Type B pancreatic cell (in vitro differentiated cells): ENCODE measurements around the gene DLST. TPM values are rescaled to one million over a fixed set of nuclear protein-coding genes. Genes with fewer than 3 reads are reported as not detected.

Experiments used
- DNase-seq: peaks from one replicate; pipeline ENCODE4 v3.0.0; 2021; ENCODE audit warnings: mixed read lengths; ENCODE audit not compliant: unreplicated experiment; ENCODE audit errors: extremely low spot score
- H3K27ac Mint-ChIP-seq: 2 replicates; pipeline ENCODE4 v1.8.0; 2021; ENCODE audit warnings: mild to moderate bottlenecking, mixed read lengths
- H3K27me3 Mint-ChIP-seq: 2 replicates; pipeline ENCODE4 v1.8.0; 2021; ENCODE audit warnings: mixed read lengths
- H3K36me3 Mint-ChIP-seq: 2 replicates; pipeline ENCODE4 v1.8.0; 2021; ENCODE audit warnings: mixed read lengths
- H3K4me1 Mint-ChIP-seq: one replicate; pipeline ENCODE4 v1.8.0; 2021; ENCODE audit warnings: mixed read lengths; ENCODE audit not compliant: unreplicated experiment
- H3K4me3 Mint-ChIP-seq: 2 replicates; pipeline ENCODE4 v1.8.0; 2021; ENCODE audit warnings: mild to moderate bottlenecking, mixed read lengths
- H3K9me3 Mint-ChIP-seq: 2 replicates; pipeline ENCODE4 v1.8.0; 2021; ENCODE audit warnings: mixed read lengths
- CTCF ChIP-seq: fragments of 200-600 bp; sonication (generic); conservative IDR thresholded peaks from 2 replicates; pipeline ENCODE4 v1.5.0; 2021; ENCODE audit warnings: antibody characterized with exemption, mild to moderate bottlenecking
- total RNA-seq: library from RNA; stranded (reverse); gene quantifications from 2 replicates; pipeline ENCODE4 v1.2.1, GENCODE V29; 2021; ENCODE audit warnings: low replicate concordance

The DLST gene
- total RNA-seq, 1 donor from 2014 or later = 97.2 TPM

GRCh38 chr14:74860899-74861733 is 20.6 kb upstream of the DLST start:
- no peaks in the 10 kb centered on the region for H3K36me3 Mint-ChIP-seq
- peak; percentile 93 for TF ChIP-seq CTCF
- H3K4me3 Mint-ChIP-seq = no peak overlapping the region
- H3K9me3 Mint-ChIP-seq = no peaks in the 10 kb centered on the region
- H3K4me1 Mint-ChIP-seq = no peaks in the 10 kb centered on the region
- peaks cover 1% of the 10 kb centered on the region for H3K27me3 Mint-ChIP-seq
- no peak overlapping the region for H3K27ac Mint-ChIP-seq
- DNase-seq = peak; percentile 90

GRCh38 chr14:74861734-74862090 is 20.0 kb upstream of the DLST start:
- H3K9me3 Mint-ChIP-seq = no peaks in the 10 kb centered on the region
- TF ChIP-seq CTCF = no peak
- DNase-seq = no peak
- H3K4me3 Mint-ChIP-seq = no peak overlapping the region
- peaks cover 7% of the 10 kb centered on the region for H3K27me3 Mint-ChIP-seq
- H3K27ac Mint-ChIP-seq = no peak overlapping the region
- no peaks in the 10 kb centered on the region for H3K4me1 Mint-ChIP-seq
- no peaks in the 10 kb centered on the region for H3K36me3 Mint-ChIP-seq

DNA sequence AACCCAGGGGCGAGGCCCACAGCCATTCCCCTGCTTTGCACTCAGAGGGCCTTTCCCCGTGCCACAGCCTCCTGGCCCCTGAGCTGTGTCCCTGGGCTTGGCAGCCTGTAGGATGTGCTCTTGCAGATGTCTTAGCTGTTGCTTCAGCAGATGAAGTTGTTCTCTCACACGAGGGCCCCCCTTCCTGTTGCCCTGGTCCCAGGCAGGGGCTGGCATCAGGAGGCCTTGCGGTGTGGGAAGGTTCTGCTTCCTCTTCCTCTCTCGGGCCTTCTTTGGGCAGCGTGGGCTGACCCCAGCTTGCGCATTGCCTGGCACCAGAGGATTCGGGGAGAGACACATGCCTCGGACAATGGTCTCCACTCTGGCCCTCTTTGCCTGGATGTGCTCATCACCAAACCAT is 18.4 kb upstream of the DLST start:
- Mint-ChIP-seq H3K4me1 (no peaks in the 10 kb centered on the region), H3K36me3 (no peaks in the 10 kb centered on the region), H3K27ac (no peak overlapping the region), H3K9me3 (no peaks in the 10 kb centered on the region), H3K27me3 (peaks cover 13% of the 10 kb centered on the region), H3K4me3 (no peak overlapping the region)
- TF ChIP-seq CTCF = no peak
- no peak for DNase-seq

DNA sequence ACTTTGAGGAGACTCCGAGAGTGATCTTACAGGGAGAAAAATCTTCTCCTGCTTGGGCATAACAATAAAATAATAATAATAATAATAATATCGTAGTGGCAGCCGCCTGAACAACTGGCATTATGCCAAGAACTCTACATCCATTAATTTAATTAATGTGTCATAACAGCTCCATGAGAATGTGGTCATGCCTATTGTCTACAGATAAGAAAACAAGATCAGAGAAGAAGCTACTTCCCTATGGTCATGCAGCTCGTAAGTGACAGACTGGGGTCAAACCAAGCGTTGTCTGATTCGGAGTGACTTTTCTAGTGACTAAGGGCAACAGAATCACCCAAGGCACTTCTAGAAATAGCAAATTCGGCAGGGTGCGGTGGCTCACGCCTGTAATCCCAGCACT is 17.5 kb upstream of the DLST start:
- no peak for TF ChIP-seq CTCF
- Mint-ChIP-seq H3K27me3 (peaks cover 13% of the 10 kb centered on the region), H3K27ac (no peak overlapping the region), H3K4me3 (no peak overlapping the region), H3K9me3 (no peaks in the 10 kb centered on the region), H3K4me1 (no peaks in the 10 kb centered on the region), H3K36me3 (no peaks in the 10 kb centered on the region)
- no peak for DNase-seq

GRCh38 chr14:74865156-74865555 is 16.6 kb upstream of the DLST start:
- Mint-ChIP-seq H3K36me3 (no peaks in the 10 kb centered on the region), H3K27me3 (peaks cover 13% of the 10 kb centered on the region), H3K9me3 (no peaks in the 10 kb centered on the region), H3K27ac (no peak overlapping the region), H3K4me1 (no peaks in the 10 kb centered on the region), H3K4me3 (no peak overlapping the region)
- TF ChIP-seq CTCF = no peak
- DNase-seq = no peak
